Measurements from ENCODE around the gene ACKR1. TPM values are rescaled to one million over a fixed set of nuclear protein-coding genes. Genes with fewer than 3 reads are reported as not detected.

Gene ACKR1, protein sequence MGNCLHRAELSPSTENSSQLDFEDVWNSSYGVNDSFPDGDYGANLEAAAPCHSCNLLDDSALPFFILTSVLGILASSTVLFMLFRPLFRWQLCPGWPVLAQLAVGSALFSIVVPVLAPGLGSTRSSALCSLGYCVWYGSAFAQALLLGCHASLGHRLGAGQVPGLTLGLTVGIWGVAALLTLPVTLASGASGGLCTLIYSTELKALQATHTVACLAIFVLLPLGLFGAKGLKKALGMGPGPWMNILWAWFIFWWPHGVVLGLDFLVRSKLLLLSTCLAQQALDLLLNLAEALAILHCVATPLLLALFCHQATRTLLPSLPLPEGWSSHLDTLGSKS
- not detected in 2 replicates for total RNA-seq (2016; rRNA removed; fragmentation: Illumina TruSeq; extraction: Trizol)
- total RNA-seq (2016; cell fraction: cytosol; rRNA removed; fragmentation: Illumina TruSeq; extraction: Trizol; ENCODE audit: low read depth) = not detected in 2 replicates
- not detected in 2 replicates for total RNA-seq (2016; cell fraction: insoluble cytoplasmic fraction; rRNA removed; fragmentation: Illumina TruSeq; extraction: Trizol)
- total RNA-seq (2016; cell fraction: membrane; rRNA removed; fragmentation: Illumina TruSeq; extraction: Trizol) = not detected in 2 replicates
- not detected in 2 replicates for total RNA-seq (2016; cell fraction: nucleus; rRNA removed; fragmentation: Illumina TruSeq; extraction: Trizol)
- not detected in 2 replicates for polyA plus RNA-seq (2011; rRNA removed)
- not detected in 2 replicates for polyA plus RNA-seq (2011; cell fraction: cytosol; rRNA removed)
- polyA plus RNA-seq (2011; cell fraction: nucleus; rRNA removed) = not detected in 2 replicates
- not detected in 2 replicates for polyA plus RNA-seq (2012)
- not detected in 2 replicates for polyA plus RNA-seq (2016; cell fraction: cytosol; fragmentation: Illumina TruSeq; extraction: Trizol; ENCODE audit: low read depth)
- not detected in 2 replicates for polyA plus RNA-seq (2016; cell fraction: insoluble cytoplasmic fraction; fragmentation: Illumina TruSeq; extraction: Trizol; ENCODE audit: low read depth)
- not detected in 2 replicates for polyA plus RNA-seq (2016; cell fraction: membrane; fragmentation: Illumina TruSeq; extraction: Trizol; ENCODE audit: low read depth)
- not detected in 2 replicates for polyA plus RNA-seq (2016; cell fraction: nucleus; fragmentation: Illumina TruSeq; extraction: Trizol; ENCODE audit: insufficient read depth, low read depth)
- not detected in 2 replicates for polyA minus RNA-seq (2011; rRNA and poly(A)+ RNA removed; ENCODE audit: low replicate concordance)
- polyA minus RNA-seq (2011; cell fraction: cytosol; rRNA and poly(A)+ RNA removed) = not detected in 2 replicates
- not detected in 2 replicates for polyA minus RNA-seq (2011; cell fraction: nucleus; rRNA and poly(A)+ RNA removed)
- Bru-seq, nascent RNA = not detected
- BruChase-seq, experiment 1, labeled RNA remaining after a 6-hour chase = not detected
- BruChase-seq, experiment 2, labeled RNA remaining after a 2-hour chase = not detected
- long read RNA-seq, experiment 1 = 0 reads
- long read RNA-seq, experiment 2 = 0 reads

DNA sequence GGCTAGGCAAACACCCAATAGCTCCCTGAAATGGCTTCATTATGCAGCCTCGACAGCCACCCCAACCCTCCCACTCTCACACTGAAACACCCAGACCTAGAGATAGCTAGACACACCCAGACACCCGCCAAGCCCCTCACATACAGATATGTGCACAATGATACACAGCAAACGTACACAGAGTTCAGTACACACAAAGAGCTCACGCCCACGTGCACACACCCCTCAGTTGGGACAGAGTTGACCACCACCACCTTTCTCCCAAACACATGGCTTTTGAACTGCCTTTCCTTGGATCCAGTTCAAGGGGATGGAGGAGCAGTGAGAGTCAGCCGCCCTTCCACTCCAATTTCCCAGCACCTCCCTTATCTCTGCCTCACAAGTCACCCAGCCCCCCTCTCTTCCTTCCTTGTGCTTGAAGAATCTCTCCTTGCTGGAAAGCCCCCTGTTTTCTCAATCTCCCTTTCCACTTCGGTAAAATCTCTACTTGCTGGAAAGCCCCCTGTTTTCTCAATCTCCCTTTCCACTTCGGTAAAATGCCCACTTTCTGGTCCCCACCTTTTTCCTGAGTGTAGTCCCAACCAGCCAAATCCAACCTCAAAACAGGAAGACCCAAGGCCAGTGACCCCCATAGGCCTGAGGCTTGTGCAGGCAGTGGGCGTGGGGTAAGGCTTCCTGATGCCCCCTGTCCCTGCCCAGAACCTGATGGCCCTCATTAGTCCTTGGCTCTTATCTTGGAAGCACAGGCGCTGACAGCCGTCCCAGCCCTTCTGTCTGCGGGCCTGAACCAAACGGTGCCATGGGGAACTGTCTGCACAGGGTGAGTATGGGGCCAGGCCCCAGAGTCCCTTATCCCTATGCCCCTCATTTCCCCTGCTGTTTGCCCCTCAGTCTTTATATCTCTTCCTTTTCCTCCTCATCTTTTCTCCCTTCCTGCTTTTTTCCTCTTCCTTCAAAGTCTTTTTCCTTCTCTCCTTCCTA lies at the start of gene ACKR1:
TSS of gene ACKR1 (plus strand) at position 715 of the 981 bp plus-strand sequence. CDS start at position 800, 85 bp downstream.
- H2AFZ ChIP-seq (ENCODE audit: low read length) = no peak within 1 kb of the TSS
- no TSS peak for BruUV-seq (replicated peaks)
- H3K9me3 ChIP-seq (ENCODE audit: low read length) = no peaks in the 10 kb centered on the region
- H3K4me2 ChIP-seq (ENCODE audit: low read depth, low read length) = no peak within 1 kb of the TSS
- H3K27me3 ChIP-seq (ENCODE audit: control insufficient read depth in 1 of 2, insufficient read depth in 2 of 2, low read length in 2 of 2) = no peaks in the 10 kb centered on the region; a peak in 1 of 5 replicates
- no peaks in the 10 kb centered on the region for H4K20me1 ChIP-seq (ENCODE audit: insufficient read depth, low read length)
- no peaks in the 10 kb centered on the region for H3K4me1 ChIP-seq (ENCODE audit: insufficient read depth, low read length)
- no peaks in the 10 kb centered on the region for H3K79me2 ChIP-seq (ENCODE audit: insufficient read depth, low read length)
- intact Hi-C loops (cut with micrococcal nuclease; ENCODE audit: unreplicated experiment) = no loop called here
- H3K36me3 ChIP-seq (replicated peaks in 1 of 2; ENCODE audit: control insufficient read depth in 1 of 2, insufficient read depth in 2 of 2, low read length in 2 of 2) = no peaks in the 10 kb centered on the region
- ATAC-seq (no peak), DNase-seq (ENCODE audit: low spot score) (no peak), FAIRE-seq (no peak)
- ChIA-PET POLR2A (no interaction called here), CTCF (ENCODE audit: low intra/inter-chr PET ratio, low total read pairs) (no interaction called here)
- H3K4me3 ChIP-seq (replicated peaks in 1 of 3; ENCODE audit: insufficient read depth in 1 of 3, low read depth in 2 of 3, low read length in 3 of 3) = no peak within 1 kb of the TSS
- H3K27ac ChIP-seq (ENCODE audit: extremely low read length, insufficient read depth, low read length) = no peak within 1 kb of the TSS
- in situ Hi-C loops (cut with HindIII; ENCODE audit: extremely low pct_ligation_motif_present, low pct_unique_long_range_greater_than_20kb) = no loop called here
- H3K9ac ChIP-seq (ENCODE audit: insufficient read depth, low read depth, low read length) = no peak within 1 kb of the TSS
- WGBS (ENCODE audit: low lambda C conversion rate) = 11% methylated on average over 12 of the region's 13 CpGs
- TF ChIP-seq ZNF709 (CRISPR knock-in tag; IDR thresholded peaks at IDR 0.05) (no peak), ZNF564 (CRISPR knock-in tag; IDR thresholded peaks at IDR 0.05) (no peak), ZNF691 (CRISPR knock-in tag; IDR thresholded peaks at IDR 0.05; ENCODE audit: borderline replicate concordance, low read depth) (no peak), NAIF1 (CRISPR knock-in tag; IDR thresholded peaks at IDR 0.05; ENCODE audit: borderline replicate concordance) (no peak), KAT8 (CRISPR knock-in tag; IDR thresholded peaks at IDR 0.05) (no peak), GLMP (CRISPR knock-in tag; IDR thresholded peaks at IDR 0.05; ENCODE audit: borderline replicate concordance) (no peak), FOXJ3 (CRISPR knock-in tag; IDR thresholded peaks at IDR 0.05; ENCODE audit: borderline replicate concordance) (no peak), CEBPG (CRISPR knock-in tag; IDR thresholded peaks at IDR 0.05) (no peak)
- TF ChIP-seq, protein P1, sequence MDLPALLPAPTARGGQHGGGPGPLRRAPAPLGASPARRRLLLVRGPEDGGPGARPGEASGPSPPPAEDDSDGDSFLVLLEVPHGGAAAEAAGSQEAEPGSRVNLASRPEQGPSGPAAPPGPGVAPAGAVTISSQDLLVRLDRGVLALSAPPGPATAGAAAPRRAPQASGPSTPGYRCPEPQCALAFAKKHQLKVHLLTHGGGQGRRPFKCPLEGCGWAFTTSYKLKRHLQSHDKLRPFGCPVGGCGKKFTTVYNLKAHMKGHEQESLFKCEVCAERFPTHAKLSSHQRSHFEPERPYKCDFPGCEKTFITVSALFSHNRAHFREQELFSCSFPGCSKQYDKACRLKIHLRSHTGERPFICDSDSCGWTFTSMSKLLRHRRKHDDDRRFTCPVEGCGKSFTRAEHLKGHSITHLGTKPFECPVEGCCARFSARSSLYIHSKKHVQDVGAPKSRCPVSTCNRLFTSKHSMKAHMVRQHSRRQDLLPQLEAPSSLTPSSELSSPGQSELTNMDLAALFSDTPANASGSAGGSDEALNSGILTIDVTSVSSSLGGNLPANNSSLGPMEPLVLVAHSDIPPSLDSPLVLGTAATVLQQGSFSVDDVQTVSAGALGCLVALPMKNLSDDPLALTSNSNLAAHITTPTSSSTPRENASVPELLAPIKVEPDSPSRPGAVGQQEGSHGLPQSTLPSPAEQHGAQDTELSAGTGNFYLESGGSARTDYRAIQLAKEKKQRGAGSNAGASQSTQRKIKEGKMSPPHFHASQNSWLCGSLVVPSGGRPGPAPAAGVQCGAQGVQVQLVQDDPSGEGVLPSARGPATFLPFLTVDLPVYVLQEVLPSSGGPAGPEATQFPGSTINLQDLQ (CRISPR knock-in tag; IDR thresholded peaks at IDR 0.05) = no peak

Data from HepG2 (cell line).